GM18505 (cell line): ENCODE results near the gene SMIM35.

Source experiments
- ATAC-seq: cut with Tn5 transposase; IDR thresholded peaks from one replicate; pipeline ENCODE4 v1.9.1; 2021; ENCODE audit not compliant: unreplicated experiment
- POLR2A ChIP-seq: IDR thresholded peaks from 4 replicates; pipeline ENCODE4 v1.6.1; 2011; ENCODE audit warnings: borderline replicate concordance; ENCODE audit not compliant: insufficient read depth, insufficient read length; ENCODE audit errors: extremely low read depth

Gene SMIM35

DNA sequence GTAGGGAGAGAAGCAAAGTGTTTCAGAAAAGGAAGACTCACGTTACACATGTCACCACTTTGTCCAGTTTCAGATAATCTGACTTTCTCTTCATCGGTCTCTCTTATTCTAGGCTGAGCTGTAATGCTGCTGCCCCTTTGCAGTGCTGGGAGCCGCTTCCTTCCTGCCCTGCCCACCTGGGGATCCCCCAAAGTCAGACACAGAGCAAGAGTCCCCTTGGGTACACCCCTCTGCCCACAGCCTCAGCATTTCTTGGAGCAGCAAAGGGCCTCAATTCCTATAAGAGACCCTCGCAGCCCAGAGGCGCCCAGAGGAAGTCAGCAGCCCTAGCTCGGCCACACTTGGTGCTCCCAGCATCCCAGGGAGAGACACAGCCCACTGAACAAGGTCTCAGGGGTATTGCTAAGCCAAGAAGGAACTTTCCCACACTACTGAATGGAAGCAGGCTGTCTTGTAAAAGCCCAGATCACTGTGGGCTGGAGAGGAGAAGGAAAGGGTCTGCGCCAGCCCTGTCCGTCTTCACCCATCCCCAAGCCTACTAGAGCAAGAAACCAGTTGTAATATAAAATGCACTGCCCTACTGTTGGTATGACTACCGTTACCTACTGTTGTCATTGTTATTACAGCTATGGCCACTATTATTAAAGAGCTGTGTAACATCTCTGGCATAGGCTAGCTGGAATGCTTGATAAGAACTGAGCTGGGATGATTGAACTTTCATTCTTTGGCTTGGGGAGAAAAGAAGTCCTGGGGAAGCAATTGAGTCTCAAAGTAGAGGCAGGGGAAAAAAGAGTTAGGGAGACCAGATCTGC, 31.2 kb upstream of the SMIM35 start:
- TF ChIP-seq POLR2A, result no peak
- no peak for ATAC-seq

DNA sequence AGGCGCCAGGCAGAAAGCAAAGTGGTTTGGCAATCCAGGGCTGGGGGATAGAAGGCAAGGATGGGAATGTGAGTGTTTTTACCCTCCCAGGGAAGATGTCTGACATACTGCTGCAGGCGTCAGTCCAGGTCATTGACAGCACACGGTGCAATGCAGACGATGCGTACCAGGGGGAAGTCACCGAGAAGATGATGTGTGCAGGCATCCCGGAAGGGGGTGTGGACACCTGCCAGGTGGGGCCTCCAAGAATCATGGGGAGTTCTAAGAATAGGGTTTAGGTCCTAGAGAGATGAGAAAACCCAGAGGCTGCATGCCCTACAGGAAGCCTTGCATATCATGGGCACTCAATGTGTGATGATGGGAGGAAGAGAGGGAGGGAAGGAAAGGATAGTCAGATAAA, 28.3 kb upstream of the SMIM35 start:
- no peak for TF ChIP-seq POLR2A
- no peak for ATAC-seq

DNA sequence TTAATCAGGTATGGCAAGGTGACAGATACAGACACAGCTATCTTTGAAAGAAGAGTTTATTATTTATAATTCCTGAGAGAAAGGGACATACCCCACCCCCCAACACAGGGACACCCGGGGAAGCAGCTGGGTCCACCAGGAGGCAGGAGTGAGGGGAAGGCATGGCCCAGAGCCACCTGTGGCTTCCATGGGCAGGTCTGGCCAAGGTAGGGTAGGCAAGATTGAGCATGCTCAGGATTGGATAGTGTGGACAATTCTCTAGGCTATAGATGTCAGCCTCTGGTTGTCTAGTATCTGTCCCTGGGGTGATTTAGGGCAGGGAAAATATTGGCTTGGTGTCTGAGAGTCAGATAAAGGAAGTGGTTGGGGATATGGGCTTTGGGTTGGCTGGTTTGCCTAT, 27.5 kb upstream of the SMIM35 start:
- no peak for TF ChIP-seq POLR2A
- no peak for ATAC-seq

DNA sequence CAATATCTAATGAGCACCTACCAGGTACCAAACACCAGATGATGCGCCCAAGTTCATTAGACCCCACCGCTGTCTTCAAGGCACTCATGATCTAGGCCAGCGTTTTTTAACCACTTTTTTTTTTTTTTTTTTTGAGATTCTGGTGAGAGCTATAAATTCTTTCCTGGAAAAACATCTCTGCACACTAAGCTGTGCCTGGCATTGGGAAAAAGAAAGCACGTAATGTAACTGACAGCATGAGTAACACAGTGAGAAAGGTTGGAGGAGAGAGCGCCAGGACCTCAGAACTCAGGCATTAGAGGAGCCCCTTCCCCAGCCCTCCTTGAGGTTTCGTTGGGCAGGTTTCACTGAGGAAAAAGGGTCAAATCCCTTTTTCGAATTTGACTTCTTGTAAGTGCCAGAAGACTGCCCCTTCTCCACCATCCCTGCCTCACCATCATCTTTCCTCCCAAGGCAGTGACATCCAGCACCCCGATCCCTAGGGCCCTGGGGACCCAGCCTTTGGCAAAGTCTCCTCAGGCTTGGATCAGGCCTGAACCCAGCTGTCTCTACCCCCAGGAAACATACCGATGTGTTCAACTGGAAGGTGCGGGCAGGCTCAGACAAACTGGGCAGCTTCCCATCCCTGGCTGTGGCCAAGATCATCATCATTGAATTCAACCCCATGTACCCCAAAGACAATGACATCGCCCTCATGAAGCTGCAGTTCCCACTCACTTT, 26.1 kb upstream of the SMIM35 start:
- no peak for ATAC-seq
- TF ChIP-seq POLR2A, result no peak

DNA sequence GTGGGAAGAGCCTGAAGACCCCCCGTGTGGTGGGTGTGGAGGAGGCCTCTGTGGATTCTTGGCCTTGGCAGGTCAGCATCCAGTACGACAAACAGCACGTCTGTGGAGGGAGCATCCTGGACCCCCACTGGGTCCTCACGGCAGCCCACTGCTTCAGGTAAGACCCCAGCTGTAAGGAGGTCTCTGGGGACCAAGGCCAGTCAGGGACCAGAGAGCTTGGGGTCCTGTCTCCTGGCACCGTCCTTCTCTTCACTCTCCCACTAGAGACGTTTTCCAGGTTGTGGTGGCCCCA, 24.9 kb upstream of the SMIM35 start:
- ATAC-seq, result no peak

DNA sequence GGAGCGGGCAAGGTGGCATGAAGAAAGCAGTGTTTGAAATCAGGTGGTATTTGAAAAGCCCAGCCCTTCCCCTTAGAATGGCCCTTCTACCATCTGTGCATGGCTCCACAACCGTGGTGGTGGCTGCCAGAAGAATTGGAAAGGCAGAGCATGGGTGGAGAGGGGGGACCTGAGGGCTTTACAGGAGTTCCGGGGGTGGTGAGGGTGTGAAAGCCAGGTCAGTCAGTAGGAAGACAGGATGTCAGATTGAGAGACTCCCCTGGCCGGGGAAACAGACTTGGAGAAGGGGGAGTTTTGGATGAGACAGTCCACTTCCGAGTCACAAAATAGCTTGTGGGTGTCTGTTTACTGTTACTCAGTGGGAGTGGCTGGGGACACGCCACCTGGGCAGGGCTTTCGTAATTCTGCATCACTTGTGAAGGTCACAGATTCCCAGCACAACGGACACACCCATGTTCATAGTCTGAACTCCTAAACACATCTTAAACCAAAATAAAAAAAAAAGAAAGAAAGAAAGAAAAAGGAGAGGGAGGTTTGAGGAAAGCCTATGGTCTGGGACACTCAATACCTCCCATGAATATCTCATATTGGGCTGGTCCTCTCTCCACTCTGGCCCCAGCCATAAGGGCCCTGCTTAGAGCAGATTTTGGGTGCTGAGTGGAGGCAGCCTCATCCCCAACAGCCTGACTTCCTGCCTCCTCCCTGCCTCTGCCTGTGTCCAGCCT, 24.4 kb upstream of the SMIM35 start:
- ATAC-seq, result no peak
- no peak for TF ChIP-seq POLR2A

More for the DNA sequence above, 24.9 kb upstream of the SMIM35 start:
- no peak for TF ChIP-seq POLR2A

DNA sequence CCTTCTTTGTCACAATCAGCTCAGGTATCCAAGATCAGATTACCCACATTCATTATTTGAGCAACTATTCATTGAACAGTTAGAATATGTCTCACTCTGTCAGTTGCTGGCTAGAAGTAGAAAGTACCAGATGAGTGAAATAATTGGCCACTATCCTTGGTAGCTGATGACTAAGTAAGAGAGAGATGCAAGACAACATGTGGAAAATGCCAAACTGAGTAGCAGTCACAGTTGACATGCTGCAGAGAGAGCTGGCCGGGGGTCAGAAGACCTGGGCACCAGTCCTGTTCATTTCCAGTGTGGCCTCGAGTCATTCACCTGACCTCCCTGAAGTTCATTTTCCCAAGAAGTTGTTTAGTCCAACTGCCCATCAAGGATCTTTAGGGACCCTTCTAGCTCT, 22.5 kb upstream of the SMIM35 start:
- no peak for TF ChIP-seq POLR2A
- no peak for ATAC-seq

DNA sequence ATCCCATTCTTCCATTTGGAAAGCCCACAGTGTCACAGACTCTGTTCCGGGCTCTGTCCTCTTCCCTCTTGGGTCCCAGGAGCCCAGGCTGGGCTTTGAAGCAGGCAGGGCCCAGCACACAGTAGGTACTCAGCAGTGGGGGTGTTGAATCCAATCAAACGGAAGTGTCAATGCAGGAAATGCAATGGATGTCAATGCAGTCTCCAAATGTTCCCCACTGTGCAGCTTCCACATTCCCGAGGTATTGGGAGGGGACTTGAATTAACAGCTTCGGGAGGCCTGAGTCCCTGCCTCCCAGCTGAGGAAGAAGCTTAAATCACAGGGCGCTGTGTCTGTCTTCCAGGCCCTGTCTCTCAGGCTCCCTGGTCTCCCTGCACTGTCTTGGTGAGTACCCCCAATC, 21.8 kb upstream of the SMIM35 start:
- ATAC-seq, result no peak
- TF ChIP-seq POLR2A, result no peak

DNA sequence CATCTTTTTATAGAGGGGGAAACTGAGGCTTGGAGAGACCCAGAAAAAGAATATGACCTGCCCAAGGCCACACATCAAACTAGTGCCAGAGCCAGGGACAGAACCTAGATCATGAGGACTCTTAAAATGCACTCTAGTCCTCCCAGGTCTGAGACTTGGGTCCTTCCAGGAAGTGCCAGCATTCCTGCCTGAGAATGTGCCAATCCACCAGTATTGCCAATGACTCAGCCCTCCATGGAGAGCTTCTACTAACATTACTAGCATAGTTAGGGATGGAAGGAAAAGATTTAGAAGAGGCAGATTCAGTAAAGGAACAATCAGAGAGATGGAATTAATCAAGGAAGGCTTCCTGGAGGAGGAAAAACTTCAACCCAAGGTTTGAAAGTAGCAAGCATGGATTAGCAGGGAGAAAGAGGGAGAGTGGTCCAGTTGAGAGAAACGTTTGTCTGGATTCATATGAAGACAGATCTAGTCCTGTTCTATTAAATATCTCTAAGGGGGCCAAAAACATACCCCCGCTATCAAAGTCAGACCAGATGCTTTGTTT, 20.1 kb upstream of the SMIM35 start:
- no peak for ATAC-seq
- TF ChIP-seq POLR2A, result no peak

DNA sequence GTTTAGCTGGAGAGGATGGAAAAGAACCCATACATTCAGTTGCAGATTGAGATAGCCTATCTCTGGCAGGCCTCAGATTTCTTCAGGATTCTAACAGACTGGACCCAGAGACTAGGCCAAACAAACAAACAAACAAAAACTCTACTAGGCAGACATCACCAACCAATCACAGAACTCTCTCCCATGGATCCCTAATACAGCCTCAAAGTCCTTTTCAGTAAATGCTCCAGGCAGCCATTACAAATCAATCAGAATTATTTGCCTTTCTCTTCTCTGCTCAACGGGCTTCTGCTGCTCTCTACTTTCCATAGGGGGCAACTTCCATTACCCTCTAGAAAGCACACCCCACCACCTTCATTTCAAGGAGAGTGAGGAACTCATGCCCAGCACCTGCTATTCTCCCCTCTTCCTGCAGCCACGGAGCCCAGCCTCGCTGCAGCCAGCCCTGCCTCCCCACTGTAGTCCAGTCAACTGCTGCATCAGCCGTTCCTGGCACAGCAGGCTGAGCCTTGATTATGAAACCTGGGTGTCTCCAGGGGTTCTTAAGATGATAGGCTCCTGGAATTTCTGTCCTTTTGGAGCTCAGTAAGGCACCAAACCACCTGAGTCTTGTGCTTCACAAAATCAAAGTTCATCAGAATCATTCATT, 19.0 kb upstream of the SMIM35 start:
- no peak for ATAC-seq
- TF ChIP-seq POLR2A, result no peak

DNA sequence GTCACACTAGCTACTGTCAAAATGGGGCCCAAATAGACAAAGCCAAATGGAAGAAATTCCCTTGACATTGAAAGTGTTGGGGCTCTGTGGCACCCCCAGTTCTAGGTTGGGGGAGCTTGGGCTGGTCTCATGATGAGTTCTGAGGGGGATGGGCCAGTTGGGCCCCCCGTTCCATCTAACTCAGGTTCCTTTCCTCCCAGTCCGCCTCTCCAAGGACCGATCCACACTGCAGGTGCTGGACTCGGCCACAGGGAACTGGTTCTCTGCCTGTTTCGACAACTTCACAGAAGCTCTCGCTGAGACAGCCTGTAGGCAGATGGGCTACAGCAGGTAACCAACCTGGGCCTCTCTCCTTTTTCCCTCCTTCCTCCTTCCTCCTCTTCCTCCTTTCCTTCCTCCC, 17.7 kb upstream of the SMIM35 start:
- no peak for ATAC-seq
- no peak for TF ChIP-seq POLR2A

DNA sequence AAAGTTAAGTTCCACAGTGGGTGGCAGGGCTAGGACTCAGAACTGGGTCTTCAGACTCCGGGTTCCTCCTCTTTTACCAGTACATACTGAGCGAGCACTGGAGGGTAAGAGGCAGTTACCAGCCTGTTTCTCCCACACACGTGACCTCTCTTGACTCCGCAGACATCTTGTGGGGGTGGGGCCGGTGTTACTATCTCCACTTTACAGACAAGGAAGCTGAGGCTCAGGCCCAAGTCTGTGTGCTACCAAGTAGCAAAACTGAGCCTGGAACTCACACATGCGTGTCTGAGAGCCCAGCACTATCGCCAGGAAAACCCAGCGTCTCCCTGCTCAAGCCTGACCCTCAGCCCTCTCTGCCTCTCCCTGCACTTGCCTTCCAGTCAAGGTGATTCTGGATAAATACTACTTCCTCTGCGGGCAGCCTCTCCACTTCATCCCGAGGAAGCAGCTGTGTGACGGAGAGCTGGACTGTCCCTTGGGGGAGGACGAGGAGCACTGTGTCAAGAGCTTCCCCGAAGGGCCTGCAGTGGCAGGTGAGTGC, 16.0 kb upstream of the SMIM35 start:
- ATAC-seq, result no peak
- no peak for TF ChIP-seq POLR2A
